Body of pancreas (tissue), 4 donors: ENCODE measurements around the gene TF.
A peak's percentile ranks its signal among the peaks of the same experiment; 100 is the strongest.

Experiments used
- POLR2A ChIP-seq, 3 donors: fragments of 450-650 bp; IDR thresholded peaks; one replicate each; pipeline ENCODE4 v1.6.1; 2016; ENCODE audit warnings: antibody characterized with exemption in 3 of 3, mild to moderate bottlenecking in 2 of 3
- TF ChIP-seq, protein P1 (sequence below), 7 experiments: fragments of 450-650 bp in 4 of 7; fragments of 200-600 bp in 3 of 7; sonication (generic) in 3 of 7; IDR thresholded peaks; one replicate each; pipeline ENCODE4 v1.5.1; 2016 to 2019; ENCODE audit warnings: antibody characterized with exemption in 7 of 7

DNA sequence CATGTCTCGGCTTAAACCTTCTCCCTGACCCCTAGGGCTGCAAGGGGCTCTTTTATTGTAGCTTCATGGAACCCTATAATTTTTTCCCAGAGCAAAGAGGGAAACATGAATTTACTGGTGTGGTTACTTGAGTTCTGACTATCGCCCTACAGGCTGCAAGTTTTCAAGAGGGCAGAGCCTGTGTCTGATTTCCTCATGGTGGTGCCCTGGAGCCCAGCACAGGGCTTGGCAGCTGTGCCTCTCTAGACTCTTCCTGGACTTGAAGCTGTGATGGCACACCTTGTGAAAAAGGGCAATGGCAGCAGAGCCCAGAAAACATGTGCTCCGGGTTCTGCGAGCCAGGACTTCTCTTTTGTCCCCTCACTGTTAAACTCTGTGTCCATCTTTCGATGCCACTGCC, 34.2 kb upstream of the TF start:
- no peak for TF ChIP-seq POLR2A (IDR thresholded peaks at IDR 0.05)
- TF ChIP-seq, protein P1, sequence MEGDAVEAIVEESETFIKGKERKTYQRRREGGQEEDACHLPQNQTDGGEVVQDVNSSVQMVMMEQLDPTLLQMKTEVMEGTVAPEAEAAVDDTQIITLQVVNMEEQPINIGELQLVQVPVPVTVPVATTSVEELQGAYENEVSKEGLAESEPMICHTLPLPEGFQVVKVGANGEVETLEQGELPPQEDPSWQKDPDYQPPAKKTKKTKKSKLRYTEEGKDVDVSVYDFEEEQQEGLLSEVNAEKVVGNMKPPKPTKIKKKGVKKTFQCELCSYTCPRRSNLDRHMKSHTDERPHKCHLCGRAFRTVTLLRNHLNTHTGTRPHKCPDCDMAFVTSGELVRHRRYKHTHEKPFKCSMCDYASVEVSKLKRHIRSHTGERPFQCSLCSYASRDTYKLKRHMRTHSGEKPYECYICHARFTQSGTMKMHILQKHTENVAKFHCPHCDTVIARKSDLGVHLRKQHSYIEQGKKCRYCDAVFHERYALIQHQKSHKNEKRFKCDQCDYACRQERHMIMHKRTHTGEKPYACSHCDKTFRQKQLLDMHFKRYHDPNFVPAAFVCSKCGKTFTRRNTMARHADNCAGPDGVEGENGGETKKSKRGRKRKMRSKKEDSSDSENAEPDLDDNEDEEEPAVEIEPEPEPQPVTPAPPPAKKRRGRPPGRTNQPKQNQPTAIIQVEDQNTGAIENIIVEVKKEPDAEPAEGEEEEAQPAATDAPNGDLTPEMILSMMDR (IDR thresholded peaks at IDR 0.05): peak in 1 of 7 experiments; percentile 20
